Measurements from ENCODE around the gene HAGH. TPM values are rescaled to one million over a fixed set of nuclear protein-coding genes. Genes with fewer than 3 reads are reported as not detected.

The HAGH gene
- total RNA-seq, 1 donor from 2014 or later = 172 TPM

DNA sequence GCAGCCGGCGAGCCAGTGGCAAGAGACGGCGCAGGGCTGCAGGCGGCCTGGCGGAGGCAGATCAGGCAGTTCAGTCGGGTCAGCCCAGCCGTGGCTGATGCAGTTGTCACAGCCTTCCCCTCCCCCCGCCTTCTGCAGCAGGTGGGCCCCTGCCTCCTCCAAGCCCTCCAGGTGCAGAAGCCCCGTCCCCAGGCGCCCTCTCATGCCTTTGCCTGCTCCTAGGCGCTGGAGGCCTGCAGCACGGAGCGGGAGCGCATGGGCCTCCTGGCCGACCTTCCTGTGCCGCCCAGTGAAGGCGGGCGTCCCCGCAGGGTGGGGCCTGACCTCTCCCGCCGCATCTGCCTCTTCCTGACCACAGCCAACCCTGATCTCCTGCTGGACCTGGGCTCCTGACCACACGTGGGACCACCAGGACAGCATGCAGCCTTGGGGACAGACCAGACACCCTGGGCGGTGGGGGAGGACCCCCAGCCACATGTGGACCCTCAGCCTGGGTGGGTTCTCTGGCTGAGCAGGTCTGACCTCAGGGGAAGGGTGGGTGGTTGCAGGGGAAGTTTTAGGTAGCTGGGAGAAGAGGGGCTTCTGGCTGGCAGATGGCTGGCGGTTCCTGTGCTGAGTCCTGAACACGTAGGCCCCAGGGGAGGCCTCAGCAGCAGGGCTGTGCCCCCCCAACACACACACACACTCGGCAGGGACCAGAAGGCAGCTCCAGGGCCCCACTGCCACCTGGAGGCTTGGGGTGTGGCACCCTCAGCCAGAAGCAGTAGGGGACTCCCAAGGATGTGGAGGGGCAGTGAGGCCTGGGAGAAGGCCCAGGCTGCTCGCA is 50.6 kb downstream of the HAGH start:
- H3K36me3 ChIP-seq = peaks cover 57% of the 10 kb centered on the region
- H3K4me3 ChIP-seq = no peak overlapping the region
- H3K4me1 ChIP-seq = peaks cover 65% of the 10 kb centered on the region
- no peaks in the 10 kb centered on the region for H3K27me3 ChIP-seq (ENCODE audit: low read depth)
- DNase-seq = no peak
- no peaks in the 10 kb centered on the region for H3K9me3 ChIP-seq (replicated peaks)
- H3K27ac ChIP-seq (replicated peaks) = no peak overlapping the region
- TF ChIP-seq, protein P1, sequence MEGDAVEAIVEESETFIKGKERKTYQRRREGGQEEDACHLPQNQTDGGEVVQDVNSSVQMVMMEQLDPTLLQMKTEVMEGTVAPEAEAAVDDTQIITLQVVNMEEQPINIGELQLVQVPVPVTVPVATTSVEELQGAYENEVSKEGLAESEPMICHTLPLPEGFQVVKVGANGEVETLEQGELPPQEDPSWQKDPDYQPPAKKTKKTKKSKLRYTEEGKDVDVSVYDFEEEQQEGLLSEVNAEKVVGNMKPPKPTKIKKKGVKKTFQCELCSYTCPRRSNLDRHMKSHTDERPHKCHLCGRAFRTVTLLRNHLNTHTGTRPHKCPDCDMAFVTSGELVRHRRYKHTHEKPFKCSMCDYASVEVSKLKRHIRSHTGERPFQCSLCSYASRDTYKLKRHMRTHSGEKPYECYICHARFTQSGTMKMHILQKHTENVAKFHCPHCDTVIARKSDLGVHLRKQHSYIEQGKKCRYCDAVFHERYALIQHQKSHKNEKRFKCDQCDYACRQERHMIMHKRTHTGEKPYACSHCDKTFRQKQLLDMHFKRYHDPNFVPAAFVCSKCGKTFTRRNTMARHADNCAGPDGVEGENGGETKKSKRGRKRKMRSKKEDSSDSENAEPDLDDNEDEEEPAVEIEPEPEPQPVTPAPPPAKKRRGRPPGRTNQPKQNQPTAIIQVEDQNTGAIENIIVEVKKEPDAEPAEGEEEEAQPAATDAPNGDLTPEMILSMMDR (IDR thresholded peaks at IDR 0.05; ENCODE audit: borderline replicate concordance) = no peak
- intact Hi-C loops (cut with micrococcal nuclease) = no loop called here

DNA sequence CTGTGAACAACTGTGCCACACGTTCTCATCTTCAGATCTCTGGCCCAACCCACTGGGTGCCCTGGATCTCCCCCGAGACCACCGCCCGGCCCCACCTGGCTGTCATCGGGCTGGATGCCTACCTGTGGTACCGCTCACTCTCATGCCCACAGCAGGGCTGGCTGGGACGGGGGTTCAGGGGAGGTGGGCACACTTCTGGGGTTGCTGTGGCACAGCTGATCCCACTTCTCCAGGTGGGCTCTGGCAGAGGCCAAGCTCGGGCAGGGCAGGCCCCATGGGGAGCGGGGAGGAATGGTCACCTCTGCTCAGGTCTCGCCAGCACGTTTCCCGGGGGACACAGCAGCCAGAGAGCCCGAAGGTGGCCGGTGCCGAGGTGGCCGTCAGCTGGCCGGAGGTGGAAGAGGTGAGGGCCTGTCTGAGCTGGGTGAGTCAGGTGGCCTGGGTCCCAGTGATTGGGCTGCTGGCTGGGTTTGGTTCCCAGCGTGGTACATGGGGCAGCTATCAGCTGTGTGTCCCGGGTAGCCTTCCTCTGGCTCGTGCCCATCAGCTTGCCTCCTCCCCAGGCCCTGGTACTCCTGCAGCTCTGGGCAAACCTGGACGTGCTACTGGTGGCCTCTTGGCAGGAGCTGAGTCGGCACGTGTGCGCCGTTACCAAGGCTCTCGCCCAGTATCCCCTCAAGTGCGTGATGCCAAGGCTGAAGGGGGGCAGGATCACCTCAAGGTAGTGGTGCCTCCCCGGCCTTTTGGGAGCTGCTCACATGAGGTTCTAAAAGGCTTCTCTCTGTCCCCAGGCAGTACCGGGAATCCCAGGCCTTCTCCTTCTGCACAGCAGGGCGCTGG is 51.4 kb downstream of the HAGH start:
- H3K27me3 ChIP-seq (ENCODE audit: low read depth) = no peaks in the 10 kb centered on the region
- peaks cover 65% of the 10 kb centered on the region for H3K4me1 ChIP-seq
- no peak for DNase-seq
- no peaks in the 10 kb centered on the region for H3K9me3 ChIP-seq (replicated peaks)
- no peak overlapping the region for H3K27ac ChIP-seq (replicated peaks)
- H3K36me3 ChIP-seq = peaks cover 48% of the 10 kb centered on the region
- TF ChIP-seq, protein P1 (IDR thresholded peaks at IDR 0.05; ENCODE audit: borderline replicate concordance) = no peak
- intact Hi-C loops (cut with micrococcal nuclease) = no loop called here
- no peak overlapping the region for H3K4me3 ChIP-seq

DNA sequence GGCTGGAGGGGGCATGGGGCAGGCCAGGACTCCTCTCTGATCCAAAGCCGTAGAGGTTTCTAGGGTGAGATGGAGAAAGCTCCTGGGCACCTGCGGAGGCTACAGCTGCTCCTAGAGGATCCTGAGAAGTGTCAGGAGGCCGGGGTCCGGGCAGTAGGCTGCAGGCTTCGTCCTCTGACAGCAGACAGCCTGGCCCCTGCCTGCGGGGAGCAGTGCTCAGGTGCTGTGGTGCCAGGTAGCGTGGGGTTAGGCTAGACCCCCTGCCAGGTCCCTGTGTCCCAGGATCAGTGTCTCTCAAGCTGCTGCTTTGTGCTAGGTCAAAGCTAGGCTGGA is 52.2 kb downstream of the HAGH start:
- Histone ChIP-seq H3K27ac (replicated peaks) (no peak overlapping the region), H3K4me1 (peaks cover 65% of the 10 kb centered on the region), H3K36me3 (peaks cover 42% of the 10 kb centered on the region), H3K27me3 (ENCODE audit: low read depth) (no peaks in the 10 kb centered on the region), H3K9me3 (replicated peaks) (no peaks in the 10 kb centered on the region), H3K4me3 (peak overlapping the region; percentile 92)
- intact Hi-C loops (cut with micrococcal nuclease) = no loop called here
- no peak for DNase-seq
- TF ChIP-seq, protein P1 (IDR thresholded peaks at IDR 0.05; ENCODE audit: borderline replicate concordance) = no peak

DNA sequence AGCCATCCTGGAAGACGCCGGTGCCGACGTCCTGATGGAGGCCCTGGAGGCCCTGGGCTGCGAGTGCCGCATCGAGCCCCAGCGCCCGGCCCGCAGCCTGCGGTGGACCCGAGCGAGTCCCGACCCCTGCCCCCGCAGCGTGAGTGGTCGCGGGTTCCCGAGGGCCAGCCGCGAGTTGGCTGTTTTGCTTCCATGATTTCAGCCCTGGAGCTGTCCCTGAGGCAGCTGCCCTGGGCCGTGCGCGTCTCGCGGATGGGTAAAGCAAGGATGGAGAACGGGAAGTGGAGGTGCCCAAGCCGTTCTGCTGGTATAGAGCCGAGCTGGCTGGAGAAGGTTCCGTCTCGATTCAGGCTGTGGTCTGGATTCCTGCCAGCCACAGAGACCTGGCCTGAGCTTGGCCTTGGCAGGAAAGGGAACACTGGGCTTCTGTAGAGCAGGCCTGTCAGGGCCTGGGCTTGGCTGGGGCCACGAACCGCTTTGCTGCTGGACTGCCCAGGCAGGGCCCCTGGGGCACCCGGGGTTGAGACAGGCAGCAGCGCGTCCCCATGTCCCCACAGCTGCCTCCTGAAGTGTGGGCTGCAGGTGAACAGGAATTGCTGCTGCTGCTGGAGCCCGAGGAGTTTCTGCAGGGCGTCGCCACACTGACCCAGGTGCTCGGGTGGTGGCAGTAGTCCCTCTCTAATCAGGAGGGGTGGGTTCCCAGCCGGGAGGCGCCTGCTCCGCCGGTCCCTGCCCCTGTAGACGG is 52.8 kb downstream of the HAGH start:
- intact Hi-C loops (cut with micrococcal nuclease) = no loop called here
- Histone ChIP-seq H3K4me1 (peaks cover 65% of the 10 kb centered on the region), H3K27ac (replicated peaks) (peak overlapping the region; percentile 95), H3K27me3 (ENCODE audit: low read depth) (no peaks in the 10 kb centered on the region), H3K36me3 (peaks cover 43% of the 10 kb centered on the region), H3K9me3 (replicated peaks) (no peaks in the 10 kb centered on the region), H3K4me3 (peak overlapping the region; percentile 92)
- TF ChIP-seq, protein P1 (IDR thresholded peaks at IDR 0.05; ENCODE audit: borderline replicate concordance) = no peak
- no peak for DNase-seq
